GM23248 (cell line): ENCODE measurements around the gene HOXA5.

ENCODE experiments used
- EZH2 ChIP-seq: fragments of 200-600 bp; sonication (generic); IDR thresholded peaks from 2 replicates; pipeline ENCODE4 v1.6.1; 2018; ENCODE audit warnings: antibody characterized with exemption, mild to moderate bottlenecking; ENCODE audit not compliant: insufficient read depth, poor library complexity, severe bottlenecking
- EZH2phosphoT487 ChIP-seq: fragments of 200-600 bp; sonication (generic); IDR thresholded peaks from 2 replicates; pipeline ENCODE4 v1.6.1; 2018; ENCODE audit warnings: antibody characterized with exemption, moderate library complexity, mild to moderate bottlenecking, low read depth; ENCODE audit not compliant: insufficient read depth

DNA sequence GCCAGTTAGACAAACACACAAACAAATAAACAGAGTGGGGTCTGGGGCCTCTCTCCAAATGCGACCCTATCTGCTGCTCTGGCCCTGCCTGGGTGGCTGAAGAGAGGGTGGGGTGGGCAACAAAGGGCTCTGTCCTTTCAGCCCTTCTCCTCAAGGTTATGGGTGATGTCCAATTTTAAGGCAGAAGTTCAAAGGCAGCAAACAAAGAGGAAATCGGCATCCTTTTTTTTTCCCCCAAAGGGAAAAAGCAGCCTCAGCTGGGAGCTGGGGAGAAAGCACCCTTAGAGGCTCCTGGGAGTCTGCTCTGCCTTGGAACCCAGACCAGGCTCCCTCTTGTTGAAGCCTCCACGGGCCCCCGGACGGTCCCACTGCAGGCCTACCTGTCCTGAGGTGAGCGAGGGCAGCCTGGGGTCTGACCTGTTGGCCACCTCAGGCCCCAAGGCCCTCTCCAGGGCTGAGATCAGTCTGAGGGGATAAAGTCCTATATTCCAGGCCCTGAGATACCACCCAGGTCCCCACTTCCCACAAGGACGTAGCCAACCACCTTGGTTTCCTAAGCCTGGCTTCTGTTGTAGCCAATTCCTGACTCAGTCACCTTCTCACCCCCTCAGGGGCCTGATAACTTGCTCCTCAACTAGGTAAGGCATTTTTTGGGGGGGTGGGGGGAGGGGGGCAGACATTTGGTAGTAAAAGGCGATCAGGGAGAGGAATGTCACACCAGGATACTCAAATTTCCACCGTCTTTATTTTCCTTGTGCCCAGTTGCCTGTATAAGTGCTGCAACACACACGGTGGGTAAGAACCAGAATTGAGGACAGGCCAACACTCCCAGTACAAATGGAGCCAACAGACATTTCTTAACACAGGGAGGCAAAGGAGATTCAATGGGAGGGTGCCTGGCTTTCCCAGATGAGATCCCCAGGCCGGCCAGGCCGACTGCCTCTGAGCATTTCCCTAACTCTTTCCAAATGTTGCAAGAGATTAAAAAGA, 37.2 kb upstream of the HOXA5 start:
- TF ChIP-seq EZH2 = no peak
- no peak for TF ChIP-seq EZH2phosphoT487
